GM10266 (cell line): Measurements from ENCODE around the gene AK8.

Experiments used
- DNase-seq: peaks from one replicate; pipeline ENCODE4 v3.0.0; 2012; ENCODE audit errors: extremely low spot score
- CTCF ChIP-seq: IDR thresholded peaks from 2 replicates; pipeline ENCODE4 v1.5.1; 2012; ENCODE audit warnings: mild to moderate bottlenecking, low read depth; ENCODE audit not compliant: control insufficient read depth, insufficient read depth; ENCODE audit errors: missing control alignments

Gene AK8

GRCh38 chr9:132733260-132733815, 144.7 kb downstream of the AK8 start:
- no peak for TF ChIP-seq CTCF
- DNase-seq = no peak

GRCh38 chr9:132732326-132733259, 145.5 kb downstream of the AK8 start:
- no peak for TF ChIP-seq CTCF
- no peak for DNase-seq

- TF ChIP-seq CTCF = no peak
- no peak for DNase-seq
Observed at GRCh38 chr9:132731230-132731629, 146.9 kb downstream of the AK8 start.

GRCh38 chr9:132730054-132731033, 147.7 kb downstream of the AK8 start:
- TF ChIP-seq CTCF = no peak
- DNase-seq = no peak

DNA sequence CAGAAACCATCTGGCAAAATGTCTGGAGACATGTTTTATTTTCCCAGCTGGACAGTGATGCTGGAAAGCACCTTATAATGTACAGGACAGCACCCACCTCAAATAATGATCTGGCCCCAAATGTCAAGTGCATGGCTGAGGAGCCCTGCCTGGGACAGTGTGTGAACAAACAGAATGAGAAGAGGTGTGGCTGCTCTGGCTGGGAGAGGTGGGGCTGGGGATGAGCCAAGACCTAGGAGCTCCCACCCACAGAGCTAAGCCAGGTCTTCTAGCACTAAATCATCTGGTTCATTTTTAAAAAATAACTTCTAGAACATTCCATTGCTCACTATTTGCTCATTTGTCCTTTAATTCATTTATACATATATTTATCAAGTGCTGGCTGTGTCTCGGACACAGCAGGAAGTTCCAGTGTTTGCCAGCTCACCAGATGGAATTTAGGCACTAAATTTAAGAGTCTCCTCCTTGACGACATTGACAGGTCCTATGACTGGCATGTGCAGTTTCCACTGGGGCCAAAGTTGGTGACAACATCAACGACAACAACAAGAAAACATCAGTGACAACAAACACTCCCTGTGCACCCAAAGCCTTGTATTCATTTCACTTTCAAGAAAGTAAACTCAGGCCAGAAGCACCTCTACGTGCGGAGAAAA, 148.7 kb downstream of the AK8 start:
- no peak for DNase-seq
- no peak for TF ChIP-seq CTCF

- no peak for DNase-seq
- no peak for TF ChIP-seq CTCF
Observed at GRCh38 chr9:132728497-132728896, 149.6 kb downstream of the AK8 start.
